Medulla oblongata (tissue), 1 donor: ENCODE results near the gene SPACA4.

Experiments used
- DNase-seq: peaks from one replicate; pipeline ENCODE4 v3.0.0-alpha.2; 2015; ENCODE audit errors: extremely low spot score

The SPACA4 gene

DNA sequence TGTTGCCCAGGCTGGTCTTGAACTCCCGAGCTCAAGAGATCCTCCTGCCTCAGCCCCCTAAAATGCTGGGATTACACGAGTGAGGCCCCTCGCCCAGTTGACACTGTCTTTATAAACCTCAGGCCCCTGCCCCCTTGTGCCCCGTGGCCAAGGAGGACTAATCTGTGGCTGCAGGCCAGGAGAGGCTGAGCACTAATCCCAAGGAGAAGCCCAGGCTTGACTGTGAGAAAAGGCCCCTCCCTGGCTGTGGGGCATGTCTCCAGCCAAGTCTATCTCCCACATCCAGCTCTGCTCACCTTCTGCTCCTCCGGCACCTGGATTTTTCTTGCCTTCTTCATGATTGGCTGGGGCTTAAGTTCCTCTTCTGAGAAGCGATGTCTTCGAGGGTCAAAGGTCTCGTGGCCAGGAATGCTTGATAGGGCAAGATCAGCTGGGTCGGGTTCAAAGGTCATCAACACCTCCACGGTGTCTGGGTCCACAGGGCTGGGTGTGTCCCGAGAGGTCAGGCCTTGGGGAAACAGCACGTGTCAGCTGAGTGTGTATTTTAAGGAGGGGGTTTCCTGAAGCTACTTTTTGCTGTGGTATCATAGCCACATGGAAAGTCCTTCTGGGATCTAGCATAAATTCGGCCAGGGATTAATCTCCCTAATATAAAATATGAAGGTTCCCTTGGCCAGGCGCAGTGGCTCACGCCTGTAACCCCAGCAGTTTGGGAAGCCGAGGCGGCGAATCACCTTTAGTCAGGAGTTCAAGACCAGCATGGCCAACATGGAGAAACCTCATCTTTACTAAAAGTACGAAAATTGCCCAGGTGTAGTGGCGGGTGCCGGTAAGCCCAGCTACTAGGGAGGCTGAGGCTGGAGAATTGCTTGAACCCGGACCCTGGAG is 26.9 kb downstream of the SPACA4 start:
- no peak for DNase-seq

DNA sequence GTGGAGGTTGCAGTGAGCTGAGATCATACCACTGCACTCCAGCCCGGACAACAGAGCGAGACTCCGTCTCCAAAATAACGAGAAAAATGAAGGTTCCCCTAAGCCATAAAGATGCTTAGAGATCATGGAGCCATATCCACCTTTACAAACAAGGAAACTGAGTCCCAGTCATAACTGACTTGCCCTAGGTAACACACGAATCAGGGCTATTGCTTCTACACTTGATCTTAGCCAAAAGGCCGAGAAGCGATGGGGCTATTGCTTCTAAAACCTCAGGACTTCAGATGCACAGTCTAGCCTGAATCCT is 27.4 kb downstream of the SPACA4 start:
- no peak for DNase-seq

- DNase-seq = peak; percentile 96
Measured at GRCh38 chr19:48634424-48635262, 28.1 kb downstream of the SPACA4 start.

DNA sequence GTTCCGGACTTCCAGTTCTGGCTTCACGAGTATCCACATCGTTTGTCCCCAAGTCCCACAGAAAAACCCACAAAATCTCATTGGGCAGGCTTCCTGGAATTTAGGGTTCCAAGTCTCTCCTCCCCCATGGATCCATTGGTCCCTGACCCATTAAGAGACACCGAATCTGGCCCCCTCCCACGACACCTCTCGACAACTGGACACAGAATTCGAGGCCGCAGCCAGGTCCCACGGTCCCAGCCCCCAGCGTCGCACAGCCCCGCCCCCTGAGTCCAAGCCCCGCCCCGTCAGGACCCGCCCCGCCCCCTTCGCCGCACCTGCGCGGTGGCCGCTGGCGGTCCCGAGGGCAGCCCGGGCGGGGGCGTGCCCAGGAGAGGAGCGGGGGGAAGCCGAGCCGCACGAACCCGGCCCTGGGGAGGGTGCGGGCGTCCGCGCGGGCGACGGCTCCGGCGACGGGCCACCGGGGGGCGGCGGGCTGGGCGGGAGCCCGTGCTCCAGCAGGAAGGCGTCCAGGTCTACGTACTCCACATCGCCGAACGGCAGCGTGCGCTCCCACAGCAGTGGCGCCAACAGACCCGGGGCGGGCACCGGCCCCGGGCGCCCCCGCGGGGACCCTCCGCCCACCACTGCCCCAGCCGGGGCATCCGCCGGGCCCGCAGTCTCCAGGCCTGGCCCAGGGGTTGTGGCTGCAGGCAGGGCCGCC is 28.9 kb downstream of the SPACA4 start:
- DNase-seq = peak; percentile 75

DNA sequence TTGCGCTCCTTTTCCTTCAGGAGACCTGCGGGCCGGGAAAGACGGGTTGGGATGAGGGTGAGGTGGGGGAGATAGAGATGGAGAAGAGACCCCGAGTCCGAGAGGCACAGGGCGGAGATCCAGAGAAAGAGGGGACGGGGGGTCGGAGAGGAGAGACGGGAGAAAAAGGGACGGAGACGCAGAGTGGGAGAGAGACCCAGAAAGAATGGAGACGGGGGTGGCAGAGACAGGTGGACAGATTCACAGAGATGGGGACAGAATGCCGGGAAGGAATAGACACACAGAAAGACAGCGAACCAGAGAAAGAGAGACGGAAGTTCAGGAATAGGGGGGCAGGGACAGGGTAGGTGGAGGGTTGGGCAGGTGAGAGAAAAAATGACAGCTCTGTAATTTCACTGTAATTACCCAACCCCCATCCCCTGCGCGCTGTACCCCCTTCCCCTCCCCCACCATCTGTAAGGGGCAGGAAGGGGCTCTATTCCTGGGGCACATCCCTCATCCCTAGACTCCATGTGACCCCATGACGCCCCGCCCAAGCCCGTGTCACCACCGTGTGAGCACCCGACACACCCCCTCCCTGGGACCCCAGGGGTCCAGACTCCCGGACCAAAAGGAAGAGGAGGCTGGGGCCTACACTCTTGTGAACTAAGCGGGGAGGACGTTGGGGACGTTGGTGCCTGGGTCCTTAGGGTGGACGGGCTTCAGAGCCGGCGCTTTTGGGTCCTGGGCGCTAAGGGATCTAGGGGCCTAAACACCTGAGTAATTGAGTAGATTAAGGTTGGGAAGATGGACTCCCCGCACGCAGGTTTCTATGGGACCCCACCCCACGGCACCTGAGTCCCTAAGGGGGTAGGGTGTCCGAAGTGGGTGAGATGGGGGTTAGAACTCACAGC is 29.7 kb downstream of the SPACA4 start:
- DNase-seq = peak; percentile 79

DNA sequence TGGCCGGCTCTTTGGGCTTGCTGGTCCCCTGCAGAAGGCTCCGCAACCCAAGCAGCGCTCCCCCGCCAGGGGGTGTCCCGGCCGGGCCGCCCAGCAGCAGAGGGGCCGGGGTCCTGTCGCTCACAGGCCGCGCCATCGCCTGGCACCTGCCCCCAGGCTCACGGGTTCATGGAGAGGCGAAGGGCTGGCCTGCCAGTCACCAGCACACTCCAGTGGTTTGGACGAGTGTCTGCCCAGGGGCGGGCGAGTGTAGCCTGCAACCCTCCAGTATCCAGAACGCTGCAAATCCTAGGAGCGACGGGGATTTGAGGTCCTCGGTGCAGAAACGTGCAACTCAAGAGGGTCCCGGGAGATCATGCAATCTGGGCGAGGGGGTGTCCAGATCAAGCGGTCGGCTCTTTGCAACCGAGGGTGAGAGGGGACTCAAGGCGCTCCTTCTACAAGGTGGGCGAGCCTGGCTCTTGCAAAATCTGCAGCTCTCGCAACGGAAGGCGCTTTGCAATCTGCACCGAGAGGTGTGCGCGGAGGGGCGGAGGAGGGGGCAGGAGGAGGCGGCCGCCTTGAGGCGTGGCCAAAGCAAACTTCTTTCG is 30.4 kb downstream of the SPACA4 start, which contains the start of gene DBP:
DBP (minus strand) TSS at position 521 of the 590 bp plus-strand sequence; CDS start at position 136, 385 bp downstream.
- DNase-seq = no peak

DNA sequence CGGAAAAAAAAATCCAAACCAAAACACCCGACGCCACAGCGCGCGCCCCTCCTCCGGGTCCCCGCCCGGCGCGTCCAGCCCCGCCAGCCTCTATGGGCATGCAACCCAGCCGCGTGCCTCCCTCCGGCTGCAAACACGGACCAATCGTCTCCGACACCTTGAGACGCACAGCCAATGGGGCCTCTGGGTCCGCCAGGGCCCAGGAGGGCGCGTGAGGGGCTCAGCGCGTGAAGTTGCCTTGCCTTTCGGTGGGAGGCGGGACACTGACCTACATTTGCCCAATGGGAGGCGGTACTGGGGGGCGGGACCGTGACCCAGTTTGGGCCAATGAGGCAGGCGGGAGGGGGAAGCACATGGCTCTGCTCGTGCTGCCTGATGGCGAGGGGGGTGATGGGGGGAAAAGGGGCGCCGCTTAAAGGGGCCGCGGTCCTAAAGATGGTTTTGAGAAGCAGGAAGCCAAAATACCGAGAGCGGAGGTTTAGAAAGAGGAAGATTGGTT is 31.0 kb downstream of the SPACA4 start:
- DNase-seq = peak; percentile 100

GRCh38 chr19:48637948-48638830 is 31.6 kb downstream of the SPACA4 start:
- peak; percentile 96 for DNase-seq

DNA sequence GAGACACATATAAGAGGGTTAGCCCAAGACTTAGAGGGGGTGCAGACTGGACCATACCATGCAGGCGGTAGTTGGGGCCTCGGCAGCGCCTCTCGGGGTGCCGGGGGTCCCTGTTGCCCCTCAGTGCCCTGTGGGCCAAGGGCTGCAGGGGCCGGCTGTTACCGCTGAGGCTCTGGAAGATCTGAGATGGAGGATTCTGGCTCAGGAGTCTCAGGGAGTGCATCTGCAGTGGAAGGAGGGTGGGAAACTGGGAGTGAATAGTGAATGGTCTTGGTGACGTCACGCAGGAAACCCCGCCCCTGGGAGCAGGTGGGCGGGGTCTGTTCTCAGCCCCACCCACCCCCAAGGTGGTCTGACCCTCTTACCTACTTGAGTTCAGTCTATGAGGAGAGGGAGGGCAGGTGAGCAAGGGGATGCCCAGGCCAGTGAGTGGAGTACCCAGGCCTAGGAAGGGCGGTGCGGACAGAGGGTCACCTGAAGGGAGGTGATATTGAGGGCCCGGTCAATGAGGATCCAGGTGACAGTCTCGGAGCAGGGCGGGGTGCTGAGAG is 32.4 kb downstream of the SPACA4 start:
- DNase-seq = no peak

DNA sequence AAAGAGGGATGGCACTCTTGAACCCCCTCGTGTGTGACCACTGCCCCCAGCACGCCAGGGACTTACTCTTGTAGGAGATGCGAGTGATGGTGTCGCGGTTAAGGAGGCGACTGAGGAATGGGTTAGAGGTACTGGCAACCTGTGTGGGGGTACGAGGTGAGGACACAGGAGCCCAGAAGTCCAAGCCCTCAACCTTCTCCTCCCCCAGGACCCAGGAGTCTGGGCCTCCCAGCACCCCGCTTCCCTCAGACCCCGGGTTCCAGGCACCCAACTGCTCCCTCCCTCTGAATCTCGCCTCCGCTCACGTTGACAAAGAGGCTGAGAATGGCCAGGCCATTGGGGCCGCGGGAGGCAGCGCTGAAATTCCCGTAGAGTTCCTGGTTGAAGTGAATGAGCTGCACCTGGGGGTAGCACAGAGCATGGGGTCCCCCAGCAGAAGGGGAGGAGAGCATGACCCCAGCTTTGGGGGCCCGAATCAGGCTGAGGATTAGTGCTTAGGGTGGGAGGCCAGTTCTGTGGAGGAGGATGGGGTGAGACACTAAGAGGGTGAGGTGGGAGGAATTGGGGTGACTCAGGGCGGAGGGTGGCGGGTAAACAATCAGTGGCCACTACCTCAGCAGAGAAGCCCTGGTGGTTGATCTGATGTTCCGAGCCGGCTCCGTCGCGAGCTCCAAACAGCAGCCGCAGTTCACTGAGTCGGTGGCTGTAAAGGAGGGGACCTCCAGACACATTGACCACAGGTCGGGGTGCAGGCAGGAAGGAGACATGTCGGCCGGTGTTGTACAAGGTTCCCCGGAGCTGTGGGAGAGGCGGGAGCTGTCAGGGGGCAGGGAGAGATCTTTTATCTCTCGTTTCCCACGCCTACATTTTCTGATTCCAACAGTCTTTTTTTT is 33.2 kb downstream of the SPACA4 start:
- no peak for DNase-seq

- DNase-seq = no peak
Measured at GRCh38 chr19:48641850-48642249, 35.3 kb downstream of the SPACA4 start.

GRCh38 chr19:48642862-48643261 is 36.3 kb downstream of the SPACA4 start:
- DNase-seq = no peak

- peak; percentile 38 for DNase-seq
Measured at GRCh38 chr19:48644355-48644754, 37.8 kb downstream of the SPACA4 start.

GRCh38 chr19:48644839-48645619 is 38.5 kb downstream of the SPACA4 start:
- DNase-seq = peak; percentile 89

DNA sequence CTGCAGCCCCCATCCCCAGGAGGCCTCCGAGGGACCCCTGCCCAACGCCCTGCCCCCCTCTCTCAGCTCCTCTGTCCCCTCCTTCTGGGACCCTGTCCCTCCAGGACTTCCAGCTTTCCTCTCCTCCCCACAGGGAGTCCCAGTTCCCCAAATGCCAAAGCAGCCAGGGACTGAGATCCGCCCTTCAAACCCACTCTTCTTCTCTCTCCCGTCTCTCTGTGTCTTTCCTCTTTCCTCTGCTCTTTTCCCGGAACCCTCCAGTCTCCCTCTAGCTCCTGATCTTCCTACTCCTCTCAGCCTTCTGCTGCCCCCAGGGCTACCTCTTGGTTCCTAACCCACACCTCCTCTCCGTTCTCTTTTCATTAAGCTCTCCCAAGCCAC is 39.1 kb downstream of the SPACA4 start:
- DNase-seq = peak; percentile 55

GRCh38 chr19:48646001-48646721 is 39.6 kb downstream of the SPACA4 start, which contains the start of gene CA11:
CA11 (minus strand) TSS chr19:48646187; CDS start chr19:48645632, 555 bp downstream.
- DNase-seq = peak; percentile 95
